DMS 273 treated with DMSO at 0.1 percent for 48 hours (cell line): ENCODE data around the gene ADIPOR2.
"Not testable (repeated sequence)": the region's sequence is repeated elsewhere in the genome, so short reads cannot be mapped to it uniquely, and the experiment has no call there.

Source experiments
- DNase-seq: peaks from one replicate; lab custom pipeline; 2025; lab: John Stamatoyannopoulos, UW

The ADIPOR2 gene

GRCh38 chr12:1815108-1815507 is 124.2 kb downstream of the ADIPOR2 start:
- no peak for DNase-seq

- DNase-seq: no peak
Observed at GRCh38 chr12:1815814-1816729, 125.2 kb downstream of the ADIPOR2 start.

DNA sequence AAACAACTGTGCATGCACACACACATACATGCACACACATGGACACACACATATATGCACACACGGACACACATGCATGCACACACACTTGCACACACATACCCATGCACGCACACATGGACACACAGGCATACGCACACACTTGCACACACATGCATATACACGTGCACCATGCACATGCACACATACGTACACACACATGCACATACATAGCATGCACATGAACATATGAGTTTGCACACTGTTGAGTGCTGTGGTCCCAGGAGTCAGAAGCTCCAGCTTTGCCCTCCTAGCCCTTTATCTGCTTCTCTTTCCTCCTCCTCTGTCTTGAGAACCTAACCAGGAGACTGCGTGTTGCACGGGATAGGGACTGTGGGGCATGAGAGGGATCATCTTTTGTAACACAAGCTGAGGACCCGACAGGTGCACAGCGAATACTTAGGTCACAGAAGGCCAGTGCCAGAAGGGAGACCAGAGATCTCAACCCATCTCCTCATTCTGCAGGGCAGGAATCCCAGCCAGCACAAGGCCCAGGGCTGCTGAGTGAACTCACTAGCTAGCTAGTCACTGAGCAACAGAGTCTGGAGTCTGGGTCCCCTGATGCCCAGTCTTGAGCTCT is 126.0 kb downstream of the ADIPOR2 start:
- DNase-seq: no peak

DNA sequence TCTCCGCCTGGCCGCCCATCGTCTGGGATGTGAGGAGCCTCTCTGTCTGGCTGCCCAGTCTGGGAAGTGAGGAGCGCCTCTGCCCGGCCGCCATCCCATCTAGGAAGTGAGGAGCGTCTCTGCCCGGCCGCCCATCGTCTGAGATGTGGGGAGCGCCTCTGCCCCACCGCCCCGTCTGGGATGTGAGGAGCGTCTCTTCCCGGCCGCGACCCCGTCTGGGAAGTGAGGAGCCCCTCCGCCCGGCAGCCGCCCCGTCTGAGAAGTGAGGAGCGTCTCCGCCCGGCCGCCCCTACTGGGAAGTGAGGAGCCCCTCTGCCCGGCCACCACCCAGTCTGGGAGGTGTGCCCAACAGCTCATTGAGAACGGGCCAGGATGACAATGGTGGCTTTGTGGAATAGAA is 127.1 kb downstream of the ADIPOR2 start:
- not testable (repeated sequence) for DNase-seq

- no peak for DNase-seq
Observed at GRCh38 chr12:1819050-1819449, 128.2 kb downstream of the ADIPOR2 start.

DNA sequence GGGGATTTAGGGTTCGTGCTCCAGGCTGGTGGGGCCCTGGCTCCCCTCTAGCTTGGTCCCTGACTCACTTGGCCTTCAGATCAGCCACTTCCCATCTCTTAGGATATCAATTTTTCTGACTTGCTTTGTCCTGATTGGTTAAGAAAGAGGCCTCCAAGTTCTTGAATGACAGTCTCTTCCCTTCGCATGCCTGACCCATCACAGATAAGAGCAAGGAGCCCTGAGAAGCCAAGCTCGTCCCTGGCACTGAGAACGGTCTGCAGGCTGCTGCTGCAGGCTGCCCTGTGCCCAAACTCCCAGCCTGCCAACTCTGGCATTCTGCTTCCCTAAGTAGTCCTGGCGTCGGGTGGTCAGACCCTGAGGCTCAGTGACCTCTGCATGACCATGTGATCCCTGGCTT is 128.7 kb downstream of the ADIPOR2 start:
- no peak for DNase-seq

- DNase-seq: no peak
Observed at GRCh38 chr12:1820191-1820895, 129.5 kb downstream of the ADIPOR2 start, which contains the start of gene LRTM2. Gene LRTM2 (plus strand): TSS chr12:1820565. CDS start chr12:1828149, 7,584 bp downstream.

DNA sequence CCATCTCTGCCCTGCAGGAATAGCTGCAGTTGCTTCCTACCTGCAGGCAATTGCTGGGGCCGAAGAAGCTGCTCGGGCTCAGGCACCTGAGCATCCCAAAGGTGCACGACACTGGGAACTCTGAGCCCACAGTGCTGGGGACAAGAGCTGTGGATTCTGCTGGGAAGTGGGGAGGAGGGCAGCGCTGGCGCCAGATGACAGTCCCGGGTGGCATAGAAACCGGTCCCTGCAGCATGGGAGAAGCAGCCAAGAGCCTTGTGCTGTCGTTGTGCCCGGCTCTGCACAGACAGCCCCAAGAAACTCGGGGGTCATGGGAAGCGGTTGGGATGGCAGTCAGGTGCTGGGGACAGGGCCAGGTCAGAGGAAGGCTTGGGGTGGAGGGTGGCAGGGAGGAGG is 130.0 kb downstream of the ADIPOR2 start:
- no peak for DNase-seq

- no peak for DNase-seq
Observed at GRCh38 chr12:1821805-1822204, 130.9 kb downstream of the ADIPOR2 start.

GRCh38 chr12:1822699-1823098 is 131.8 kb downstream of the ADIPOR2 start:
- no peak for DNase-seq

GRCh38 chr12:1823237-1823636 is 132.4 kb downstream of the ADIPOR2 start:
- DNase-seq: no peak

- DNase-seq: no peak
Observed at GRCh38 chr12:1825382-1826102, 134.7 kb downstream of the ADIPOR2 start.

- DNase-seq: no peak
Observed at GRCh38 chr12:1826401-1826800, 135.5 kb downstream of the ADIPOR2 start.

- DNase-seq: no peak
Observed at GRCh38 chr12:1826867-1827705, 136.2 kb downstream of the ADIPOR2 start.

- DNase-seq: no peak
Observed at GRCh38 chr12:1827826-1828805, 137.2 kb downstream of the ADIPOR2 start.

GRCh38 chr12:1828856-1829255 is 138.0 kb downstream of the ADIPOR2 start:
- no peak for DNase-seq

GRCh38 chr12:1829306-1829900 is 138.5 kb downstream of the ADIPOR2 start:
- DNase-seq: no peak

- no peak for DNase-seq
Observed at GRCh38 chr12:1830401-1830845, 139.6 kb downstream of the ADIPOR2 start.
